Aorta (tissue), 5 donors: Measurements from ENCODE around the gene SARS1. TPM values are rescaled to one million over a fixed set of nuclear protein-coding genes. Genes with fewer than 3 reads are reported as not detected.
"Not testable (repeated sequence)": the region's sequence is repeated elsewhere in the genome, so short reads cannot be mapped to it uniquely, and the experiment has no call there.

Source experiments
- ATAC-seq: fragments of 200-7000 bp; cut with Tn5 transposase; one replicate; pipeline ENCODE4 v1.9.1; 2022; ENCODE audit warnings: moderate library complexity; ENCODE audit not compliant: low FRiP score
- DNase-seq, 2 donors: peaks; one replicate each; pipeline ENCODE4 v3.0.0-alpha.2; 2020
- H3K27ac ChIP-seq, 2 donors: one replicate each; pipeline ENCODE4 v1.5.1; 2013; ENCODE audit warnings: low read length in 2 of 2, mild to moderate bottlenecking in 2 of 2, moderate library complexity in 2 of 2, control low read depth in 1 of 2, inconsistent platforms in 1 of 2, low read depth in 1 of 2
- H3K27me3 ChIP-seq, 2 donors: one replicate each; pipeline ENCODE4 v1.6.1; 2013; ENCODE audit warnings: control low read depth in 1 of 2, low read length in 1 of 2, mild to moderate bottlenecking in 1 of 2, moderate library complexity in 1 of 2; ENCODE audit not compliant: insufficient read depth in 2 of 2, control insufficient read depth in 1 of 2
- H3K36me3 ChIP-seq, 2 donors: one replicate each; pipeline ENCODE4 v1.6.1; 2013; ENCODE audit warnings: control low read depth in 1 of 2, low read length in 1 of 2, mild to moderate bottlenecking in 1 of 2; ENCODE audit not compliant: insufficient read depth in 2 of 2, control insufficient read depth in 1 of 2
- H3K4me1 ChIP-seq, 2 donors: one replicate each; pipeline ENCODE4 v1.6.1; 2013; ENCODE audit warnings: low read length in 2 of 2, control low read depth in 1 of 2, mild to moderate bottlenecking in 1 of 2, moderate library complexity in 1 of 2; ENCODE audit not compliant: insufficient read depth in 2 of 2, control insufficient read depth in 1 of 2
- H3K4me3 ChIP-seq, 2 donors: one replicate each; pipeline ENCODE4 v1.5.1; 2013; ENCODE audit warnings: low read length in 2 of 2, control low read depth in 1 of 2, mild to moderate bottlenecking in 1 of 2
- H3K9me3 ChIP-seq: one replicate; pipeline ENCODE4 v1.6.1; 2013; ENCODE audit warnings: mild to moderate bottlenecking, low read length; ENCODE audit not compliant: control insufficient read depth
- WGBS, 2 donors: extraction: QIAGEN DNeasy Blood & Tissue Kit; methylation state at CpG; one replicate each; pipeline ENCODE4 v1.1.7; 2013; 5-methylcytosine and 5-hydroxymethylcytosine counted together
- intact Hi-C, 2 donors: fragments of 100-400 bp; cut with DNase I; formaldehyde crosslinking; loops; one replicate each; pipeline versions ENCODE4 v1.14.2 to v1.15.0; 2022
- polyA plus RNA-seq, 2 donors: library from polyadenylated mRNA; stranded (reverse); fragments of 200-250 nt; gene quantifications; one replicate each; pipeline ENCODE4 v1.2.3, GENCODE V29; 2013
- total RNA-seq, 2 donors: library from RNA; stranded (reverse); fragmentation: NEBNext Ultra II Directional; extraction: Animal tissue kit (Norgen Biotek cat#: 25700); gene quantifications; one replicate each; pipeline ENCODE4 v1.2.1, GENCODE V29; 2021
- donor health status: healthy with polysubstance abuse.
- donor health status: Bipolar disorder and iron deficiency.
- donor health status: DM: no; HTN: no; CAD: no.
- donor health status: DM: no; HTN: no; CAD: no.
- donor health status: DM: yes; HTN: yes; CAD: no.

Gene SARS1
- total and polyA plus RNA-seq, 4 donors = 109 to 159 (median 117) TPM

DNA sequence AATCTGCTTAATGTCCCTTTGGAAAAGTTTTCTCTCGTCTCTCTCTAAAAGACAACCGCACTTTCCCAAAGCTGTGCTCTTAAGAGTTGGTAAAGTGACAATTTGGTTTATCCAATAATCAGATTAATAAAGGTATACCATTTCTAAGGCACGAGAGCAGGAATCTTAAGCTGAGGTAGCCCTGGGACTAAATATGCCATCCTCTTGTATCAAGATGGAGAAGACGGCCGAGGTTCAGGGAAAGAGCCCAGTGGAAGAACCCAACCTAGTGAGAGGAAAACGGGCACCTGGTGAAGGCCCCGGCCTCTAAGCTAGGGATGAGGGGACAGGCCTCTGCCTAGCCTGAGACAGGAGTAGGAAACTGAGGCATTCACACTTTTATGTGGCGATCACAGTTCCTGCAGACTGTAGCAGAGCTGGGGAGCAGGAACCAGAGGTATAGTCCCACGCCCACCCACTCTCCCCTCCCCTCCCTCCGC is 334 bp upstream of the SARS1 start:
- Histone ChIP-seq H3K27me3 (no peaks in the 10 kb centered on the region), H3K4me3 (peak overlapping the region in 1 of 2 donors; percentile 16), H3K9me3 (no peaks in the 10 kb centered on the region), H3K27ac (peak overlapping the region in 1 of 2 donors; percentile 71), H3K36me3 (no peaks in the 10 kb centered on the region), H3K4me1 (peaks cover 0 to 9% of the 10 kb centered on the region in 2 donors)
- DNase-seq = no peak
- 30 to 33% methylated on average over 10 of the region's 10 CpGs for WGBS, 2 donors
- intact Hi-C loops = loop anchor here in 1 of 2 donors (5.0 kb wide), 1 partner anchor 101 kb away; the partner anchor contains the start of gene ELAPOR1
- no peak for ATAC-seq

DNA sequence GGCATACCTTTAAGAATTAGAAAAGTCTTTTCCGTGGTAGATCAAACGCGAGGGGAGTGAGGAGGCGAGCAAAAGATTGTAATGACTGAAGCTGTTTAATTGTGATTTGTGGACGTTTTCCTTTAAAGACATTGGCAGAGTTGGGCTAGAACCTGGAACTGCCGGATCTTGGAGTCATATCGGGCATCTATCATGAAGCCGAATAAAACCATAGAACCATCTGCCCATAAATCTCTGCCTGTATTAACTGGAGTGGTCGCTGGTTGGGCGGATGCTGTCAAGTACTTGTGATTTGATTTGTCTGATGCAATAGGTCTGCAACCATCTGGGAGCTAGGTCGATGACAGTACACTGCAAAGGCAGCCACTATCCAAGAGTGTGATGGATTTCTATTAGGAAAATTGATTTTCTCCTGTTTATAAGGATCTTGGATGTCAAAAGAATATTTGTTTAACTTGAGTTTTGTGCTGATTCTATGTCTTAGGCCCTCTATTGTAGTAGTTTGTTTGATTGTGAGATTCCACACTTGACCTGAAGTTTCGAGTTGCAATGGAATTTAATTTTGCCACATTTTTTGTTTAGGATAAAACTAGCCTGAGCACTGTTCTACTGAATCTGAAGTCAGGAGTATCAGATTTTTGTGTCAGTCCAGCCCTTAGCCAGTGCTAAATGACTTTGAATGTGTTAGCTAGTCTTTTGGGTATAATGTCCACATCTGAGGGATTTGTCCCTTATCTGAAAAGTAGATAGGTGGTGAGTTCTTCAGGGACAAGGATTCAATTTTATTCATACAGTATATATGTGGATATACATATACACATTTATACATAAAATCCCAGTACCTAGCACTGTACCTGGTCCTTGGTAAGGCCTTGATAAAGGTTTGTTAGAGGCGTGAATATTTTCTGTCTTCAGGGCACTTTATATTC is 1.2 kb downstream of the SARS1 start:
- no peaks in the 10 kb centered on the region for H3K9me3 ChIP-seq
- no peaks in the 10 kb centered on the region for H3K27me3 ChIP-seq
- ATAC-seq (peak; percentile 46), DNase-seq (no peak)
- WGBS, 2 donors = 7% methylated on average over 13 of the region's 13 CpGs
- peak overlapping the region; percentile 51 to 72 for H3K27ac ChIP-seq
- no peaks in the 10 kb centered on the region for H3K36me3 ChIP-seq
- peaks cover 0 to 9% of the 10 kb centered on the region in 2 donors for H3K4me1 ChIP-seq
- intact Hi-C loops = loop anchor here in 1 of 2 donors (5.0 kb wide), 1 partner anchor 103 kb away; the partner anchor contains the start of gene ELAPOR1
- peak overlapping the region; percentile 63 to 74 for H3K4me3 ChIP-seq

DNA sequence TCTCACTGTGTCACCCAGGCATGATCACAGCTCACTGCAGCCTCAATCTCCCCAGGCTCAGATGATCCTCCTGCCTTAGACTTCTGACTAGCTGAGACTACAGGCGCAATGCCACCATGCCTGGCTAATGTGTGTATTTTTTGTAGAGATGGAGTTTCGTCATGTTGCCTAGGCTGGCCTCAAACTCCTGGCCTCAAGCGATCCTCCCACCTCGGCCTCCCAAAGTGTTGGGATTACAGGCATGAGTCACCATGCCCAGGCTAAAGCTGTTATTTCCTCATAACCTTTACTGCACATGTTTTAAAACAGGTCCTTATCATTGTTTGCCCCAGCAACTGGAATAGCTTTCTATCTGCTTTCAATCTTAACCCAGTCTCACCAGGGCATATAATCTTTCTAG is 2.9 kb downstream of the SARS1 start:
- 87 to 89% methylated on average over 4 of the region's 4 CpGs for WGBS, 2 donors

DNA sequence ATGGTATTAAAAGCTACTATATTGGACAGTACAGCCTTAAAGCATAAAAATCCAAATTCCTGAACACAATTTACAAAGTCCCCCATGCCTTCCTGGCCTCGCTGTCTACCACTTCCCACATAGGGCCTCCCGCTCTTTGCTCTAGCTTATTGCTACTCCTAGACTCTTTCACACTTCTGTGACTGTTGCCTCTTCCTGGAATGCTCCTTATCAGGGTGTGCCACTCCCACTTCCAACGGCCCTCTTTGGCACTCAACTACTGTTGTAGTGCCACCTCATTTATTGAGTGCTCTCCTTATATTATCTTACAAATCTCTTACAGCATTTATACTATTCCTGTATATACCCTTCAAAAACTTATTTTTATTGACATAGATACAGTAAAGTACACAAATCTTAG is 4.8 kb downstream of the SARS1 start:
- H3K27me3 ChIP-seq = no peaks in the 10 kb centered on the region
- 66 to 67% methylated on average over 3 of the region's 3 CpGs for WGBS, 2 donors
- H3K9me3 ChIP-seq = no peaks in the 10 kb centered on the region
- peaks cover 0 to 9% of the 10 kb centered on the region in 2 donors for H3K4me1 ChIP-seq
- no peak overlapping the region for H3K4me3 ChIP-seq
- H3K36me3 ChIP-seq = no peaks in the 10 kb centered on the region
- ATAC-seq = no peak
- DNase-seq = no peak
- intact Hi-C loops = no loop called here
- no peak overlapping the region for H3K27ac ChIP-seq

More for the DNA sequence above, 2.9 kb downstream of the SARS1 start:
- Histone ChIP-seq H3K4me3 (no peak overlapping the region), H3K4me1 (peaks cover 0 to 9% of the 10 kb centered on the region in 2 donors), H3K27me3 (no peaks in the 10 kb centered on the region), H3K27ac (no peak overlapping the region), H3K36me3 (no peaks in the 10 kb centered on the region), H3K9me3 (no peaks in the 10 kb centered on the region)
- DNase-seq (no peak), ATAC-seq (no peak)
- intact Hi-C loops = no loop called here

DNA sequence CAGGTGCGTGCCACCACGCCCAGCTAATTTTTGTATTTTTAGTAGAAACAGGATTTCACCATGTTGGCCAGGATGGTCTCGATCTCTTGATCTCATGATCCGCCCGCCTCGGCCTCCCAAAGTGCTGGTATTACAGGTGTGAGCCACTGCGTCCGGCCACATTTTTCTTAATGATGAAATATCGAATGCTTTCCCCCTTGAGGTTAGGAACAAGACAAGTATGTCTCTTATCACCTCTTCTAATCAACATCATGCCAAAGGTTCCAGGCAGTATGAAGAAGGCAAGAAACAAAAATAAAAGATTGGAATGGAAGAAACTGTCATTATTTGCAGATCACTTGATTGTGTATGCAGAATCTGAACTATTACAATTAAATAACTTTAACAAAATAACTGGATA is 7.5 kb downstream of the SARS1 start:
- H3K4me3 ChIP-seq = not testable (repeated sequence)
- 95 to 98% methylated on average over 9 of the region's 9 CpGs for WGBS, 2 donors

DNA sequence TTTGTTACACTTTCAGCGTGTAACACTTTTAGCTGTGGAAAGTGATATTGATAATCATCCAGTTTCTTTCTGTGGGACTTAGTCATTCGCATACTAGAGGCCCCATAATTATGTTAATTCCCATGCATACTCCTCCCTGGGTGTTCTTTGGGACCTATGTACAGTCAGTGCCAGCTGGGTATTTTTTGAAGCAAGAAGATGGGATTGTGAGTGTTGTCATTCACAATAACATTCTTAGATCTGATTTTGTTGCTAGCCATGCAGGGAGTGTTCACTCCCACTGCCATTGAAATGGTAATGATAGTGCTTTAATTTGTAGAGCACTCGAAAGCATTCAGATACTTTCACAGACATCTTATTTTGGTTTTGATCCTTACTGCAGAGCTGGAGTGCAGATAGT is 11.6 kb downstream of the SARS1 start:
- 80 to 89% methylated on average over 3 of the region's 3 CpGs for WGBS, 2 donors
- H3K36me3 ChIP-seq = peaks cover 0 to 8% of the 10 kb centered on the region in 2 donors
- no peak overlapping the region for H3K27ac ChIP-seq
- H3K9me3 ChIP-seq = no peaks in the 10 kb centered on the region
- no peak overlapping the region for H3K4me3 ChIP-seq
- DNase-seq (no peak), ATAC-seq (no peak)
- H3K27me3 ChIP-seq = no peaks in the 10 kb centered on the region
- no peaks in the 10 kb centered on the region for H3K4me1 ChIP-seq
- intact Hi-C loops = no loop called here

More for the DNA sequence above, 7.5 kb downstream of the SARS1 start:
- H3K36me3 ChIP-seq, DNase-seq, ATAC-seq, H3K4me1 ChIP-seq, H3K9me3 ChIP-seq, intact Hi-C loops, H3K27me3 ChIP-seq, H3K27ac ChIP-seq: not testable (repeated sequence)

DNA sequence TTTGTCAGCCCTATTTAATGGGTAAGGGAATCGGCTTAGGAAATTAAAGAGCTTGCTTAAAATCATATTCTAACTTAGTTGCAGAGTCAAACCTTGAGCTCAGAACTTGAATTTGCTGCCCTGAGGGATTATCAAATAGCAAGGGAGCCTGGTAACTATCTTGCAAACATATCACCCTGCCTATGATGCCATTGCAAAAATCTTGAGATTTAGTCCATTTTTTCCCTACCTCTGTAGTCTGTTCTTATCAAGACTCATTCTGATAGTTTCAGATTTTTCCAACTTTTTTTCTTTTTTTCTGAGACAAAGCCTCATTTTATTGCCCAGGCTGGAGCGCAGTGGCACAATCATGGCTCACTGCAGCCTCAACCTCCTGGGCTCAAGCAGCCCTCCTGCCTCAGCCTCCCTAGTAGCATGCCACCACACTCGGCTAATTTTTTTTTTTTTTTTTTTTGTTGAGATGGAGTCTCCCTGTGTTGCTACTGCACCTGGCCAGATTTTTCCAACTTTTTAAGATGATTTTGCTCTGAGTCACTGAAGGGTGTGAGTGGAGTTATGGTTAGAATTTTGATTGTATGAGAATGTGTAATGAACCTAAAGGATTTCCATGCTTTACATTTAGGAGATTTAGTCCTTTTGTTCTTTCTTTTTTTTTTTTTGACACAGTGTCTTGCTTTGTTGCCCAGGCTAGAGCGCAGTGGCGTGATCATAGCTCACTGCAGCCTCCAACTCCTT is 12.2 kb downstream of the SARS1 start:
- Histone ChIP-seq H3K4me1 (no peaks in the 10 kb centered on the region), H3K4me3 (no peak overlapping the region), H3K27me3 (no peaks in the 10 kb centered on the region), H3K9me3 (no peaks in the 10 kb centered on the region), H3K27ac (no peak overlapping the region), H3K36me3 (peaks cover 0 to 8% of the 10 kb centered on the region in 2 donors)
- WGBS, 2 donors = 93 to 95% methylated on average over 5 of the region's 5 CpGs
- DNase-seq = no peak
- ATAC-seq = no peak
- intact Hi-C loops = no loop called here

DNA sequence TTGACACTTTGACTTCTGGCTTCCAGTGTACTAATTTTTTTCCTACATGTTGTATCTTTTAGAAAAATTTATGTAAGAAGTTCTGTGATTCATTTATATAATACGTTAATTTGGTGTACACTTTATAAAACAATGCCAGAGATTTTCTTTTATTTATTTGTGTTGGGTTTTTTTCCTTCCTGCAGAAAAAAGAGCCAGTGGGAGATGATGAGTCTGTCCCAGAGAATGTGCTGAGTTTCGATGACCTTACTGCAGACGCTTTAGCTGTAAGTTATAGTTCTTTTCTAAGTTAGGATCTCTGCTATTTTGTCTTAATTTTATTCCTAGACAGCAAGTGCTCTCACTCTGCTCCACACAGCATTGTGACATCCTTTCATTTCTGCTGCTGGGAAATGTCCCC is 14.4 kb downstream of the SARS1 start:
- no peaks in the 10 kb centered on the region for H3K4me1 ChIP-seq
- H3K4me3 ChIP-seq = no peak overlapping the region
- WGBS, 2 donors = 71 to 77% methylated on average over 3 of the region's 3 CpGs
- H3K36me3 ChIP-seq = peaks cover 3 to 13% of the 10 kb centered on the region in 2 donors
- no peaks in the 10 kb centered on the region for H3K27me3 ChIP-seq
- no peak overlapping the region for H3K27ac ChIP-seq
- ATAC-seq (no peak), DNase-seq (no peak)
- intact Hi-C loops = no loop called here
- no peaks in the 10 kb centered on the region for H3K9me3 ChIP-seq
